Panc1 (cell line): ENCODE measurements around the gene ELP2.

Source experiments
- CTCF ChIP-seq: fragments of 450-650 bp; IDR thresholded peaks from 2 replicates; pipeline ENCODE4 v1.5.1; 2017; ENCODE audit warnings: mild to moderate bottlenecking
- POLR2AphosphoS5 ChIP-seq: IDR thresholded peaks from 2 replicates; pipeline ENCODE4 v1.6.1; 2012; ENCODE audit warnings: mild to moderate bottlenecking, low read depth, low read length, moderate library complexity
- REST ChIP-seq, 2 experiments: IDR thresholded peaks; 2 replicates each; pipeline ENCODE4 v1.6.1; 2011 to 2012; ENCODE audit warnings: low read depth in 2 of 2, control low read depth in 1 of 2, low read length in 1 of 2, mild to moderate bottlenecking in 1 of 2, moderate library complexity in 1 of 2; ENCODE audit not compliant: insufficient read depth in 1 of 2
- SIN3A ChIP-seq: IDR thresholded peaks from 2 replicates; pipeline ENCODE4 v1.6.1; 2012; ENCODE audit warnings: low read depth, mild to moderate bottlenecking, low read length, moderate library complexity, borderline replicate concordance; ENCODE audit not compliant: insufficient read depth
- TCF7L2 ChIP-seq: IDR thresholded peaks from 2 replicates; pipeline ENCODE4 v1.6.1; 2011; ENCODE audit warnings: mild to moderate bottlenecking, low read depth, low read length, inconsistent platforms

GRCh38 chr18:36205166-36205565, 75.5 kb downstream of the ELP2 start:
- TF ChIP-seq CTCF (no peak), POLR2AphosphoS5 (no peak), REST (IDR thresholded peaks at IDR 0.05; ENCODE audit: insufficient read depth in 1 of 2, low read depth in 2 of 2, low read length in 1 of 2) (no peak), TCF7L2 (no peak), SIN3A (no peak)
